CD4-positive, alpha-beta T cell treated with Interleukin-12 subunit alpha and Interleukin-12 subunit beta, for 1 hour (primary cell): ENCODE results near the gene GSTM3.
A peak's percentile ranks its signal among the peaks of the same experiment; 100 is the strongest.

Experiments used
- DNase-seq: peaks from one replicate; pipeline ENCODE4 v3.0.0-alpha.2; 2020

Gene GSTM3

DNA sequence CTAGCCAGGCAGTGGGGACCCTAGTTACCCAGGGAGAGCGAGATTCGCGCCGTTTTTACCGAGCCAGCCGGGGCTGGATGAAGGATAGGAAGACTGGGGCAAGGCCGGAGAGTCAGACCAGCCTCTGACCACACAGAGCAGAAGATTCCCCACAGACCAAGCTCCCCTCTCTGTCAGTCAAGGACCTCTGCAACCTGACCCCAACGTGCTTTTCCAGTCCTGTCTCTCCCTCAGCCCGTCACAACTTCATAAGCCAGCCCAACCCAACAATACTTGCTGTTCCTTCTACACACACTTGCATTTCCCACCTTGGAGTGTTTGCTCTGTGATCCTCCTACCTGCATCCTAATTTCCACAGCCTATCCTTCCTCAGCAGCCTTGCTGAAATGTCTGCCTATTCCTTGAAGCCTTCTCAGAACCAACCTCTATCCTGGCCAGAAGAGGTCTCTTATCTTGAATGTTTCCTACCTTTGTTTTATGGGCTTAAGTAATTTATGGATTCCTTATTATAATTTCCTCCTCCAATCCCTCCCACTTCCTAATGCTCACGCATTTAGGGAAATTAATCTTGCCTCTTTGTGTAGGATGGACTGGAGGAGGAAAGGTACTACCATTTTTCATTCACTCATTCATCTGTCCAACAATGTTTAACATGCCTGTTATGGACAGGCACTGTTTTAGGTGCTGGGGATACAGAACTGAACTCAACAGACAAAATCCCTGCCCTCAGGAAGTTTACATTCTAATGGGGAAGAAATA is at the start of gene GSTM3:
GSTM3 (minus strand) TSS at position 424 of the 759 bp plus-strand sequence. CDS start 751 bp downstream, outside the sequence.
- no peak for DNase-seq

DNA sequence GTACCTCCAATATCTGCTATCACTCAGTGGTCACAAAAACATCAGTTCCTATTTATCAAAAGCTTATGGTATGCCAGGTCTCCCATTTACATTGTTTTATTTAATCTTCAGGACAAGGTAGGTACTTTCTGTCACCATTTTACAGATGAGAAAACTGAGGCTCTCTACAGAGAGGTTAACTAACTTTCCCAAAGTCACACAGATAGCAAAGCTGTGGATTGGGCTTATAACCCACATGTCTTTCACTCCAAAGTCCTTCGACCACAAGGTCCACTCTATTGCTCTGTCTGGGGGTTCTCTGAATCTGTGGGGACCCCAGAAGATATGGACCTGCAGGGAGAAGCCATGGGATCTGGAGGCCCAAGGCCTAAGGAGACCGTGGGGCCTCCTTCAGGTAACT is 49.5 kb upstream of the GSTM3 start:
- DNase-seq: no peak

DNA sequence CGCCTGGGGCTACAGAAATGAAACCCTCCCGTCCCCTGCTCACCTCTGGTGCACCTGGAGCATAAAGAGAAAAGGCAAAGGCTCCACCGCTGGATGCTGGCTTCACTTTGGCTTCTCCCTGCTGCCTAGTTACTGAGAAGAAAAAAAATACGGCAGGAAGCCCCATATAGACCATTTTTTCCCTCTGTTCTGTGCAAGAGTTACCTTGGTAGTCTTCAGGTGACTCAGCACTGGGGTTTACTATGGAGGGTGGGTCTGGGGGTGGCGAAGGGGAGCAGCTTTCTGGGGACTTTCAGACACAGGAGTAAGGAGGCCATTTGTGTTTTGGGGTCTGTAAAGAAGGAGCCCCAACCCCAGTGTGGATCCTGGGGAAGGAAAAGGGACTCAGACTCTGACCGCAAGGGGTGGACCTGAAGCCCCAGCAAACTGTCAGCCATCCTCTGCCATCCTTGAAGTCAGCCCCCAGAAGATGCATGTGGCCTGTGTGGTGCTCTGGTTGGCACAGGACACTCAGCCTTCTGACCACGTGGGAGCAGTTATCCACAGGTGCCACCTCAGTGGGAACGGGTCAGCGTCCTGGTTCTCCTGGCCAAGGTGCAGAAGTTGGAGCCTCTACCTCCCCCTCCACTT is 48.8 kb upstream of the GSTM3 start:
- no peak for DNase-seq

DNA sequence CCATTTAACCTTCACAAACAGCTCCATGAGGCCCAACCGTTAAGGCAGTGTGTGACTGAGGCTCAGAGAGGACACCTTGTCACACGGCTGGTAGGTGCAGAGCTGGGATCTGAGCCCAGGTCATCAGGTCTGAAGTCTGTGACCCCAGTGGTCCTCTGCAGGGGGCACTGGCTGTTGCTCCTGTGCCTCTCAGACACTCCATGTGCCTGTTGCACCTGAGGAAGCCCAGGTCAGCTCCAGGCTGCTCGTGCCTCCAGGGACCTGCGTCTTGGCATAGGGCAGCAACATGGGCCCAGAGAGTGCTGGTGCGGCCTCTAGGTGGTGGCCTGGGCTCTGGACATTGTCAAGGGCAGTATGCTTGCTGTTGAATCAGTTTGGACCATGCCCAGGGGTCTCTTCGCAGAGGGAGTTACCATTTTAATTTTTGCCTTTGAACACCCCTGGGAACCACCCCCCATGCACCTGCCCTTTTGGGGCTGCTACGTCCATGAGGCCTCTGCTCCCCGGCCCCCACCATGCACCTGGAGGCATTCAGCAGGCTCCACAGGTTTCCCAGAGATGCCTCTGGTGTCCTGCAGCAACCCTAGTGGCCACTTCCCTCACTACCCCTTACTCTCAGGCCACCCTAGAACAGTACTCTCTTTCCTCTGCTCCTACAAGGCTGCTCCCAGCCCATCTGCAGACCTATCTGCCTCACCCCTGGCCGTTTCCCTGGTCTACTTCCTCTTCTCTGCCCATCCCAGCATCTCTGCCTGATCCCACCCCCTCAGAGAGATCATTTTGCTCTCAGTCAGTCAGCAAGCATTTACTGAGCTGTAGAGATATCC is 48.1 kb upstream of the GSTM3 start:
- DNase-seq: no peak

DNA sequence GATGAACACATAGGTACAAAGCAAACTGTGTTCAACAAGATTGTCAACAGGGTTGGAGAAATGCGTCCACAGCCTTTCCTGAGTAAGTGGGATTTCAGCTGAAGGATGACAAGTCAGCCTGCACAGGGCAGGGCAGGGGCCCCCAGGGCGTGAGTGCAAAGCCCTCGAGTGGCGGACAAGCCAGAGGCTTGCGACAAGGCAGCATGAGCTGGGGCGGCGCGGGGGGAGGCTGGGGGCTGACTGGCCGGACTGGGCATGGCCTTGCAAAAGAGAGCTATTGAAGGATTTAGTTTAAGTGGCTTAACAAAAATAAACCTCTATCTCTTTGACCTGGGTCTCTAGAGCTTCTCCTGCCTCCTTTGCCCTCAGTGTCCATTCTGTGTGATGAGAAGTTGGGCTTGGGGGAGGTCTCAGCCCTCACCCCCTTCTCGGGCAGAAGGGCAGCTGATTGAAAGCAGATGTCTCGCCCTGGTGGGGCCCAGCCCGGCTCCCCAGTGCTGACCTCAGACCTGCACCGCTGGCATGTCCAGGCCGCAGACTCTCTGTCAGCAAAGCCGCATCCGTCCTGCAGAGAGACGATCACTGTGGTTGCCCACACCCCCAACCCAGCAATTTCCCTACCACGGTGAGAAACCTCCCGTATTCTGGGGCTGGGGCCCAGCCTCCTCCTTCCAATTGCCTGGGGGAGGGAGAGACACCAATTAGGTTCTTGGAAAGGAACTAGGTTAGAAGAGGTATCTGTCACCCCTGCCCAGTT is 47.2 kb upstream of the GSTM3 start:
- peak; percentile 27 for DNase-seq

DNA sequence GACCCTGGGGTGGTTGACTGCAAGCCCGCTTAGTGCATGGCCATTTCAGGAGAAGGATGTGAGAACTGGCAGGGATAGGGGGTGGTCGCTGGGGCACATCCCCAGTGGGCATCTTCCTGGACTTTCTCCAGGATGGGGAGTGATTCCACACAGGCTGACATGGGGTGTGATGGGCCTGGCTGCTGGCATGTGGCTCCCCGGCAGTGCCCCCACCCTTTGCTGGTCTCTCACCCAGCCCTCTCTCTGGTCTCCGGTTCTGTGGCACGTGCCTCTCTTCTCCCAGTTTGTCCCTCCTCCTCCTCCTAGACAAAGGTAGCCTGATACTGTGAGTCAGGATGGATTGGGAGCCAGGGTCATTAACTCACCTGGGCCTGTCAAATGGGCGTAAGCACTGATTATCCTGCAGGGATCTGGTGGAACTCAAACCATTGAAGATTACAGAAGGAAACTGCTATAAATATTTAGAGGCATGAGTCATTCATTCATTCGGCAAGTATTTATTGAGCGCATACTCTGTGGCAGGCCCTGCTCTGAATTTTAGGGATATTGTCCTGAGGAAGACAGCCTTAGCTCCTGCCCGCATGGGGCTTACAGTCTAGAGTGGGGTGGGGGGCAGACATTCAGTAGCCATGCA is 46.5 kb upstream of the GSTM3 start:
- DNase-seq: no peak

DNA sequence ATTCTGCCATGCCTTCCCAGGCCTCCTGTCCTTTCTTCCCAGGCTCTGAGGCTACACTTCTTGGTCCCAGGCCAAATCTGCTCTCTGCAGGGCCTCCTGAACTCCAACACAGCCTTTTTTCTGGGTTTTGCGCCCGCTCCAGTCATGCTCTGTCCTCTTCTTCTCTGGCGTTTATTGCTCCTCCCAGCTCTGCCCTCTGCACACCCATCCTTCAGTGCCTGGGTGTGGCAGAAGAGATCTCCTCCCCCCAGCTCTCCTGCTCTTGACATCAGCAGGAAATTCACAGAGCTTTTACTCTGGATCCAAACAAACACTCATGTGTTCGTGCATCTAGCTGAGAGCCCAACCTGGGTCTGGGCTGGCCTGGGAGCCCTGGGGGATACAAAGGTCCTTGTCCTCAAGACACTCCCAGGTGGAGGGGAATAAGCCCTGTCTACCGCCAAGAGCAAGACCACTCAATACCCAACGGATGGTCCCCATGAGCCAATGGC is 45.7 kb upstream of the GSTM3 start:
- DNase-seq: no peak

DNA sequence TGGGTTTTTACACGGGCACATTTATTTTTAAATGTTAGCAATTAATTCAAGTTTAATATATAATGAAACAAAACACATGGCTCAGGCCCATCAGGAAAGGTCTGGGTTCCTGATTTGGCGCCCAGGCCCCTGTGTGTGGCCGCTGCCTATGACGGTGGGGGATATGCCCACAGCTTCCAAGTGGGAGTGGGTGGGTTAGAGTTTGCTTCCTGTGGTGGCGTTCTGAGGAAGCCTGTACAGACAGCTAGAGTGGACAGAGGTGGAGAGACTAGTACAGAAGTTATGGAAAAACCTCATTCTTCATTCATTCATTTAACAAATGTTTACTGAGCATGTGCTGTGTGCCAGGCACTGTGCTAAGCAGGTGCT is 45.3 kb upstream of the GSTM3 start:
- no peak for DNase-seq

DNA sequence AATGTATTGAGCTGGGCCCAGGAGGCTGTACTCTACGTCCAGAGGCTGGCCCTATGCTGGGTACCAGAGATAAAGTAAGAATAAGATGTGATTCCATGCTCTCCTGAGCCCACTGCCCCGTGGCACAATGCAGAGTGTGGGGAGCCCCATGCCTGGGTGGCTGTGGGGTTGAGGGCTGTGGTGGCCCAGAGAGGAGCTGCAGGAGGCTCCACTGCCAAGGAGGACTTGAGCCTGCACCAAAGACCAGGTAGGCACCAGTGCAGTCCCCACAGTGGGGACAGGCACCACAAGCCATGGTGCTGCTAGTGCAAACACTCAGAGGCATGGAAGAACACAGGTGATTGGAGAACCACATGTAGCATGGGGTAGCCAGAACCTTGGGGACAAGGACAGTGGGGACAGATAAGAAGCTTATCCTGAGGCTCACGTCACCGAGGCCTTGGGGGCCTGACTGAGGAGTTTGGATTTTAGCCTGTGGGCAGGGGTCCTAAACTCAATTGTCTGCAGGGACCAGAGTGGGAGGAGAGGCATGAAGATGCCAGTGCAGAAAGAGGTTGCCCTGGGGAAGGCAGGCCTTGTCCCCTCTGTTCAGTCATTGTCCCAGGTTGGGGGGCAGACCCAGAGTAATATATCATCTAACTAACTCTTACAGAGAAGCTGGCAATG is 44.7 kb upstream of the GSTM3 start:
- DNase-seq: no peak

DNA sequence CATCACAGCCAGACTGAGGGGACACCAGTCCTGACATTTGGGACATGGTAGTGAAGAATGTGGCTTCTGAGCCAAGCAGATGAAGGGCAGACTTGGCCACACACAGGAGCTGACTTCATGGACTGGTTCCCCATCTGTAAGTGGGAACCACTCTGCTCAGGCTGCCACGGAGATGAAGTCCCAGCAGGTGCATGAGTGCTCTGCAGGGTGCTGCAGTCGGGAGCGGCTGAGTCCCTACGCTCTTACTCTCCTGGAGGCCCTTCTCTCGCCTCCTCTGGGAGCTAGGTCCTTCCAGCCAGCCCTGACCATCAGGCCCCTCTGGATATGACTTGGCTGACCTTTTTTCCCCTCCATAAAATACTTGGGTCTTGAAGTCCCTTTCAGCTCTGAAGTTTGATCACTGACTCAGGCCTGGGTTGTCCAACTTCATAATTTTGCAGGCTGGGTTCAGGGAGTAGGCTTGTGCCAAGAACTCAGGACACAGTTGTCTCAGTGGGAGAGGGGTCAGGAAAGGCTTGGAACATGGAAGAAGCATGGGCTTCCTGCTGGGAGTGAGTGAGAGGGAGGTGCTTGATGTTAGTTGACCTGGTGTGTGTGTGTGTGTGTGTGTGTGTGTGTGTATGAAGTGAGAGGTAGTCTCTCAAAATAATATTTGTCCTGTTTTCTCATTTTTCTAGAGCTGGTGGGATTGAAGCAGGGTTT is 43.9 kb upstream of the GSTM3 start:
- DNase-seq: no peak

DNA sequence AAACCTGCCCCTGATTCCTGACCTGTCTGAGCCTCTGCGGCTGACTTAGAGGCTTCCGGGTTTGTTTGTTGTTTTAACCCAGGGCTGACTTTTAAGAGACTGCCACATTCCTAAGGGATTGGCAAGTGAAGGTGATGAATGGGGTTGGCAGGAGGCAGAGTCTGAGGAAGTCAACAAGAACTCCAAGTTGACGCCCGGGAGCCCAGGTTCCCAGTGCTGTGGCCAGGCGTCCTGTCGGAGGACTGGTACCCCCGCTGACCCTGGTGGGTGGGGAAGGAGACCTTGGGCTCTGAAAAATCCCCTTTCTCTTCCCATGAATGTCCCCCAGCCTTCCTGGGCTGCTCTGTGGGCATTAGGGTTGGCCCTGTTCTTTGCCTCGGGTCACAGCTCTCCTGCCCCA is 42.6 kb upstream of the GSTM3 start:
- DNase-seq: no peak

DNA sequence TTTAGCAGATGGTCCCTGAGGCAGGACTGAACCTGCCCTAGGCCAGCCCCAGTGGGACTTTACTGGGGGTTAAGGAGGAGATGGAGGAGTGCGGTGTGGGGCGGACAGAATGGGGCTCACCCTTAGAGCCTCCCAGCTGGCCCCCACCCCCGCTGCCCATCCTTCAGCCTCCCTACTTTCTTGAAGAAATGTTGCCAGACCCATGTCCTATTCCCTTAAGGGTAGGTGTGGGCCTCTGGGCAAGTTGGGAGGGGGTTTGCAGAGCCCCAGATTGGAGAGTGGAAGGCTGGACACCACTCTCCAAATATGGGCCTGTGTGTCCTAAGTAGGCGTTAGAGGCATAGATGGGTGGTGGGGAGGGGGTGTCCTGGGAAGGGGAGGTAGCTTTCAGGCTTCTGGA is 42.1 kb upstream of the GSTM3 start:
- DNase-seq: no peak

DNA sequence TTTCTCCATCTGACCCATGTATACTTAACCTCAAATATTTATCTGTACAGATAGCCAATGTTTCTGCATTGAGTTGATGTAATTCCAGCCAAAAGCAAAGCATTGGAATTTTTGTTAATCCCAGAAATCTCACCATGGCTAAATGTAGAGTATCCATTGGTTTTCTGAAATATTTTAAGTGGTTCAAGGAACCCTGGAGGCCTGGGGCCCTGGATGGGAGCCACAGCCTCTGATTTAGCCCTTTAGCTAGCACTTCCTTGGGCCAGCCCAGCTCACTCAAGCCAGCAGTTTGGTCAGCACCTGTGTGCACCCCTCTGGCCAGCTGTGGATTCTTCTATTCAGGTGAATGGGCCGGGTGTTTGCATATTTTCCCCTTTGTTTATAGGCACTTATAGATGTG is 41.7 kb upstream of the GSTM3 start:
- DNase-seq: no peak

DNA sequence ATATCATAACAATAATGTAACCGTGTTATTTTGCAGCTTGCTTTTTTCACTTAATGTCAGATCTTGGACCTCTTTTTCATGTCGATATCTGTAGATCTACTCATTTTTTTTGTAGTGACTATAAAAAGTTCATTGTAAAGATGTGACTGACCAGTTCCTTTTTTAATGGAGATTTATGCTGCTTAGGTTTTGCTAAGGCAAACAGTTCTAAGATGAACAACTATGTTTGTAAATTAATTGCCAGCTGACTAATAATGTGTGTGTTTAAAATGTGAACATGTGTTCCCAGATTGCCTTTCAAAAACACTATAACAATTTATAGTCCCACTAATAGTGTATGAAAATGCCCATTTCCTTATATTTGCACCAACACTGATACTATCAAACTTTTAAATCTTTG is 41.0 kb upstream of the GSTM3 start:
- DNase-seq: no peak

DNA sequence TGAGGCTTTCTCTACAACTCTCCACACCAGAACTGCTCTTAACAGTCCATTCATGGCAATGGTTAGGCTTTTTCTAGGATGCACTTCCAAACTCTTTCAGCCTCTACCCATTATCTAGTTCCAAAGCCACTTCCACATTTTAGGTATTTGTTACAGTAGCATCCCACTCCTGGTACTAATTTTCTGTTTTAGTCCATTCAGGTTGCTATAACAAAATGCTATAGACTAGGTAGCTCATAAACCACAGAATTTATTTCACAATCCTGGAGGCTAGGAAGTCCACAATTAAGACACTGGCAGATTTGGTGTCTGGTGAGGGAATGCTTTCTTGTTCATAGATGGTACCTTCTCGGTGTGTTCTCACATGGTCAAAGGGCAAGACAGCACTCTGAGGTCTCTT is 40.1 kb upstream of the GSTM3 start:
- no peak for DNase-seq

DNA sequence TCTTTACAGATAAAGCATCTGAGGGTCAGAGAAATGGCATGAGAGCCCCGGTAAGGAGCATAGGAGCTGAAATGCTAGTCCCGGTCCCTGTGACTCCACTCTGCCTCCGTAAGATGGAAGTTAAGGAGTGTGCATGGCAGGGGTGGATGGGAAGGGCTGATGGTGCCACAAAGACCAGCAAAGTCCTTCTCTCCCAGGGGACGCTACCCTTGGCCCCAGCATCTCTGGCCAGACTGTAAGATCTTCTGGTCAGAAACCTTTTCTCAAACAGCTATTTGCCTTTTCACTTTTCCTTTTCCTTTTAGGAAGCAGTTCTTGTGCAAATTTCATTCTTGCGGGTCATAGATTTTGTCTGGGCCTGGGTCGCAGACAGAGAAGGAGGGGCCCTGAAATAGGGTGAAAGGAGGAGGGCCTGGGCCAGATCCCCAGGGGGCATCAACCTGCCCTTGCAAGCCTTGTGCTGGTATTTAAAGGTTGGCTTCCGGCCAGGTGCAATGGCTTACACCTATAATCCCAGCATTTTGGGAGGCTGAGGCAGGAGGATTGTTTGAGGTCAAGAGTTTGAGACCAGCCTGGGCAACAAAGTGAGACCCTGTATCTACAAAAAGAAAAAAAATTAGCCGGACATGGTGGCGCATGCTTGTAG is 37.3 kb upstream of the GSTM3 start:
- DNase-seq: no peak

DNA sequence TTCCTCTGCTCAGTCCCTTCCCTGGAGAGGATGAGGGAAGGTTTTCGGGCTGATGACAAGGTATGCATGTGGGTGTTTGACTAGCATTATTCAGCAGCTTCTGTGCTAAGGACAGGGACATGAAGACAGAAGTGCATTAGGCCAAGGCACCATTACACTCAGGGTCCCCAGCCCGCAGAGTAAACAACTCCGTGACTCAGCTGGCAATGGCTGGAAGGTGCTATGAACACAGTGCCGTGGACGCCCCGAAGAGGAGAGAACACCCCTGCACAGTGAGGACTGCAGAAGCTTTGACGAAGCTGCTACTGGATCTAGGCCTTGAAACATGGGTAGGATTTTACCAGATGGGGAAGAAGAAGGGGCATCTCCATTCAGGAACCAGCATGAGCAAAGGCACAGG is 36.6 kb upstream of the GSTM3 start:
- no peak for DNase-seq

DNA sequence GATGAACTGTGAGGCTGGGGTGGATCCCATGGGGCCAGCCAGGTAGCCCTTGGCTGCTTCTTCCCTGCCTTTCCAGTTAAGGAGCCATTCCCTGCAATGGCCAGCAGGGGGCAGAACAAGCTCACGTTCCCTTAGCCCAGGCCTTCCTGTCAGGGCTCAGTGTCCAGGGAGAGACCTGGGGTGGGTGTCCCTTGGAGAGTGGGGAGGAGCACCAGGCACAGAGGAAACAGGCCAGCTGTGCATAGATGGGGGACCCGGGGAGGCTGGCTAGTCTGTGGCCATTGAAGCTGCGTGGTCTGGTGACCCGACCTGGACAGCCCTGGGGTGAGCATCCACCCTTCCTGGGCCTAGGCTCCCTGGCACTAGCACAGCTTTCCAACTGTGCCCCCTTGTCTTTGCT is 36.1 kb upstream of the GSTM3 start:
- DNase-seq: peak; percentile 81

DNA sequence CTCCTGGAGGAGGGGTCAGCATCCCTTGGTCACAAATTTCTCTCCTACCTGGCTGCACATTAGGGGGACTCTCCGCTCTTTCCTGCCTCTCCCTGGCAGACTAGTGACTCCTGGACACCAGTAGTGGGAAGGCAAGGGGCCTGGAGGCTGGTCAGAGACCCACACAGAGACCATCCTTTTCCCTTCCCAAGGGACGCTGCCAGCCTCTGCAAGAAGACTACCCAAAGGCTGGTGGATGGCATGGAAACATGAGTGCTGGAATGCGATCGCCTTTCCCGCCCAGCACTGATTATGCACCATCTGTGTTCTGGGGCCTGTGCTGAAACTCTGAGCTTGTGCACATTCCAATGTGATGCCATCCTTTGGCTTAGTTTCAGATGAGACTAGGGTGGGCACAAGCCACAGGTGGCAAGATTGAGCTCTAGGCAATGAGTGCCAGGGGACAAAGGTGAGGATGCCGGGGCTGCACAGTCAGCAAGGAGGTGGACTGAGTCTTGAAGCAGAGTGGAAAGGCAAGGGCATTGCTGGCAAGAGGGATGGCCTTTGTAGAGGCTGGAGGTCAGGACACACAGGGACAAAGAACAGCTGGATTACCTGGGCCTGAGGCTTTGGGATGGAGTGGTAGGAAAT is 35.5 kb upstream of the GSTM3 start:
- DNase-seq: no peak

DNA sequence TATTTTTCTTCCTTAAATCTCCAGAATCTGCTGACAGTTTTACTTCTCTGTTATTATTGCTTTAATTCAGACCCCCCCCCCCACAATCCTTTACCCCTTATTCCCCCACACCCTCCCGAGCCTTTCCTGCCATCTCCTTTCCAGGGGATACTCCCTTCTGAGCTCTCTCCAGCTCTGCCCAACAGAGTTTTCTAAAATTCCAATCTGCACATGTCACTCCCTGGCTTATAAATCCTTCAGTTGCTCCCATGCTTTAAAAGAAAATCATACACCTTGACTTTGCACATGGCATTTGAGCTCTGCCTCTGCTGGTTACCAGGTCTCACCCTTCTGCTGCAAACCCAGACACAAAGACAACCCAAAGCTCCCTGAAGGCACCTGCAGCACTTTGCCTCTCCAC is 34.6 kb upstream of the GSTM3 start:
- no peak for DNase-seq
